A549 (cell line): ENCODE measurements around the gene RSBN1. TPM values are rescaled to one million over a fixed set of nuclear protein-coding genes. Genes with fewer than 3 reads are reported as not detected.
"Not testable (repeated sequence)": the region's sequence is repeated elsewhere in the genome, so short reads cannot be mapped to it uniquely, and the experiment has no call there.

Source experiments
- ATAC-seq, 2 experiments: fragments of 200-7000 bp in 1 of 2; fragments of >200 bp in 1 of 2; cut with Nextera tagmentation in 1 of 2; cut with Tn5 transposase in 1 of 2; 3 replicates each; pipeline versions ENCODE4 v1.8.0 to v1.9.1; 2018 to 2020; ENCODE audit warnings: mild to moderate bottlenecking in 1 of 2, moderate library complexity in 1 of 2
- CTCF ChIA-PET: fragments of 300-600 bp; sonication (Branson Sonifier 250); formaldehyde crosslinking; extraction: SDS; loops from one replicate; lab custom pipeline; 2021; ENCODE audit warnings: antibody characterized with exemption, inconsistent platforms; lab: Yijun Ruan, JAX
- POLR2A ChIA-PET: fragments of 350-600 bp; formaldehyde crosslinking; extraction: SDS; loops from one replicate; lab custom pipeline; 2021; ENCODE audit warnings: antibody characterized with exemption, inconsistent platforms; lab: Yijun Ruan, JAX
- DNase-seq, 2 experiments: peaks; one replicate each; pipeline versions ENCODE4 v3.0.0 to v3.0.0-alpha.2; 2011 to 2016; ENCODE audit warnings: low read depth in 1 of 2, low spot score in 1 of 2
- FAIRE-seq: peaks from 2 replicates; lab custom pipeline; 2011; peaks lifted over from hg19 to GRCh38; lab: Jason Lieb, UNC
- H3K27ac ChIP-seq, 2 experiments: fragments of >200 bp; sonication (Bioruptor Twin); formaldehyde crosslinking; 3 replicates each; pipeline ENCODE4 v1.5.1; 2016 to 2017
- H3K4me1 ChIP-seq: fragments of >200 bp; sonication (Bioruptor Twin); formaldehyde crosslinking; 3 replicates; pipeline ENCODE4 v1.6.1; 2016
- H3K4me2 ChIP-seq: fragments of >200 bp; sonication (Bioruptor Twin); formaldehyde crosslinking; 3 replicates; pipeline ENCODE4 v1.6.1; 2016
- H3K4me3 ChIP-seq: fragments of >200 bp; sonication (Bioruptor Twin); formaldehyde crosslinking; 3 replicates; pipeline ENCODE4 v1.5.1; 2016
- H3K9me3 ChIP-seq: fragments of >200 bp; sonication (Bioruptor Twin); formaldehyde crosslinking; 3 replicates; pipeline ENCODE4 v1.6.1; 2016
- ATOH8 ChIP-seq: fragments of 250-450 bp; sonication (Bioruptor Pico); IDR thresholded peaks from 2 replicates; pipeline ENCODE4 v1.5.0; 2020; ENCODE audit warnings: low read depth, mild to moderate bottlenecking, moderate library complexity
- CBX2 ChIP-seq: fragments of 200-600 bp; sonication (generic); IDR thresholded peaks from 2 replicates; pipeline ENCODE4 v1.6.1; 2016; ENCODE audit warnings: low read depth, mild to moderate bottlenecking, borderline replicate concordance
- E2F6 ChIP-seq: IDR thresholded peaks from 2 replicates; pipeline ENCODE4 v1.6.1; 2012; ENCODE audit warnings: low read depth, borderline replicate concordance
- EHF ChIP-seq: fragments of 250-450 bp; sonication (Bioruptor Pico); IDR thresholded peaks from 2 replicates; pipeline ENCODE4 v1.5.0; 2020; ENCODE audit warnings: mild to moderate bottlenecking
- ELK1 ChIP-seq: fragments of 150-350 bp; IDR thresholded peaks from 2 replicates; pipeline ENCODE4 v1.6.1; 2014; ENCODE audit warnings: low read depth, mild to moderate bottlenecking, low read length
- FOXS1 ChIP-seq: fragments of 250-450 bp; sonication (Bioruptor Pico); IDR thresholded peaks from 2 replicates; pipeline ENCODE4 v1.5.0; 2020; ENCODE audit warnings: mild to moderate bottlenecking, moderate library complexity
- GATA3 ChIP-seq: IDR thresholded peaks from 2 replicates; pipeline ENCODE4 v1.6.1; 2012; ENCODE audit warnings: borderline replicate concordance
- HOXB13 ChIP-seq: fragments of 250-450 bp; sonication (Bioruptor Pico); IDR thresholded peaks from 2 replicates; pipeline ENCODE4 v1.5.0; 2020; ENCODE audit warnings: low read depth, mild to moderate bottlenecking, moderate library complexity
- RCOR1 ChIP-seq: fragments of 150-350 bp; IDR thresholded peaks from 2 replicates; pipeline ENCODE4 v1.6.1; 2014; ENCODE audit warnings: antibody characterized with exemption, low read length, low read depth
- REST ChIP-seq: fragments of 200-600 bp; sonication (generic); IDR thresholded peaks from 2 replicates; pipeline ENCODE4 v1.6.1; 2016; ENCODE audit warnings: antibody characterized with exemption, mild to moderate bottlenecking, moderate library complexity
- RFX5 ChIP-seq: fragments of 450-650 bp; IDR thresholded peaks from 2 replicates; pipeline ENCODE4 v1.7.1; 2014; ENCODE audit warnings: antibody characterized with exemption, mild to moderate bottlenecking, moderate library complexity
- SMC3 ChIP-seq: fragments of >200 bp; sonication (Bioruptor Twin); formaldehyde crosslinking; IDR thresholded peaks from 3 replicates; pipeline ENCODE4 v1.6.1; 2018; ENCODE audit warnings: inconsistent platforms
- WGBS: methylation state at CpG from one replicate; pipeline ENCODE4 v1.1.6; 2017; ENCODE audit errors: missing lambda C conversion rate; 5-methylcytosine and 5-hydroxymethylcytosine counted together
- polyA plus RNA-seq, 4 experiments: library from polyadenylated mRNA; depleted of rRNA in 3 of 4; stranded (reverse); fragments of >200 nt; fragmentation: RNase III in 1 of 4; extraction: RNeasy Plus Mini Kit Qiagen cat#74134 plus additional on column Dnase treatment in 1 of 4; gene quantifications; 2 replicates in 3 of 4; 3 replicates in 1 of 4; pipeline ENCODE4 v1.2.3, GENCODE V29; 2011 to 2017

Gene RSBN1
- polyA plus RNA-seq, 2 of the 4 experiments (the other 2 are of a cell fraction), result 3.0 to 9.7 TPM

- TF ChIP-seq CBX2 (no peak), REST (no peak)
These were observed 42.0 kb upstream of the RSBN1 start (continued) for GRCh38 chr1:113854234-113854633.

GRCh38 chr1:113852694-113853093, 40.4 kb upstream of the RSBN1 start:
- DNase-seq, H3K4me3 ChIP-seq, POLR2A ChIA-PET, H3K27ac ChIP-seq, H3K9me3 ChIP-seq, H3K4me2 ChIP-seq, H3K4me1 ChIP-seq, ATAC-seq, FAIRE-seq: not testable (repeated sequence)
- 85% methylated on average over 6 of the region's 6 CpGs for WGBS
- CTCF ChIA-PET, result interaction anchor here (1.3 kb wide), 1 partner anchor 17 kb away, joined by 3 read pairs; no protein-coding TSS in a partner anchor

GRCh38 chr1:113850127-113850796, 38.0 kb upstream of the RSBN1 start:
- FAIRE-seq, result no peak
- ChIA-PET CTCF (interaction anchor here (1.6 kb wide), 1 partner anchor 14 kb away, joined by 3 read pairs; no protein-coding TSS in a partner anchor), POLR2A (no interaction called here)
- TF ChIP-seq RCOR1 (no peak), FOXS1 (CRISPR knock-in tag) (no peak), E2F6 (no peak), ATOH8 (CRISPR knock-in tag) (no peak), EHF (CRISPR knock-in tag) (no peak)
- no peak for ATAC-seq
- peaks cover 7% of the 10 kb centered on the region; the same call in 1 of the 3 replicates for H3K9me3 ChIP-seq
- H3K4me1 ChIP-seq, result no peaks in the 10 kb centered on the region
- no peak overlapping the region for H3K4me2 ChIP-seq
- 43% methylated on average over 3 of the region's 3 CpGs for WGBS
- no peak overlapping the region for H3K4me3 ChIP-seq
- no peak for DNase-seq
- no peak overlapping the region for H3K27ac ChIP-seq

- Histone ChIP-seq H3K27ac (no peak overlapping the region), H3K9me3 (peaks cover 7% of the 10 kb centered on the region; the same call in 1 of the 3 replicates), H3K4me2 (no peak overlapping the region), H3K4me1 (no peaks in the 10 kb centered on the region), H3K4me3 (no peak overlapping the region)
- no peak for FAIRE-seq
- no peak for DNase-seq
- ATAC-seq, result no peak
- ChIA-PET CTCF (no interaction called here), POLR2A (no interaction called here)
- TF ChIP-seq RFX5, result no peak
- TF ChIP-seq ELK1, result no peak
- no peak for TF ChIP-seq GATA3
- TF ChIP-seq SMC3, result no peak
- no peak for TF ChIP-seq HOXB13 (CRISPR knock-in tag)
These were observed 36.8 kb upstream of the RSBN1 start for GRCh38 chr1:113849072-113849471.
